ENCODE data around the gene JAG2.

Gene JAG2

GRCh38 chr14:105120056-105120455 lies 48.5 kb downstream of the JAG2 start:
- Histone ChIP-seq H3K4me2 (ENCODE audit: low read depth, low read length, poor library complexity, severe bottlenecking) (no peak overlapping the region), H3K36me3 (ENCODE audit: low read length) (no peaks in the 10 kb centered on the region), H3K27ac (ENCODE audit: low read depth, low read length) (no peak overlapping the region), H3K4me3 (ENCODE audit: insufficient read depth, low read length, poor library complexity, severe bottlenecking) (no peak overlapping the region), H3K79me2 (ENCODE audit: insufficient read depth, low read length) (no peaks in the 10 kb centered on the region), H3F3A (ENCODE audit: insufficient read depth) (no peaks in the 10 kb centered on the region), H3K9me2 (replicated peaks; ENCODE audit: insufficient read depth, low read length) (no peaks in the 10 kb centered on the region), H2AFZ (ENCODE audit: low read depth, low read length, severe bottlenecking) (no peak overlapping the region), H3K9me3 (ENCODE audit: insufficient read depth, low read length) (no peaks in the 10 kb centered on the region), H3K27me3 (ENCODE audit: low read length) (no peaks in the 10 kb centered on the region), H4K20me1 (ENCODE audit: low read depth, low read length) (no peaks in the 10 kb centered on the region), H3K9ac (ENCODE audit: low read length) (no peak overlapping the region)
- TF ChIP-seq CTCF (IDR thresholded peaks at IDR 0.05; ENCODE audit: insufficient read depth, low read length, poor library complexity, severe bottlenecking) (no peak), EZH2phosphoT487 (conservative IDR thresholded peaks at IDR 0.05; ENCODE audit: low read length) (no peak)

GRCh38 chr14:105119408-105120025 lies 49.1 kb downstream of the JAG2 start:
- H3K9me3 ChIP-seq (ENCODE audit: insufficient read depth, low read length), result no peaks in the 10 kb centered on the region
- H3K36me3 ChIP-seq (ENCODE audit: low read length), result no peaks in the 10 kb centered on the region
- no peak overlapping the region for H3K9ac ChIP-seq (ENCODE audit: low read length)
- H3K27ac ChIP-seq (ENCODE audit: low read depth, low read length), result no peak overlapping the region
- H3K79me2 ChIP-seq (ENCODE audit: insufficient read depth, low read length), result no peaks in the 10 kb centered on the region
- H3K4me3 ChIP-seq (ENCODE audit: insufficient read depth, low read length, poor library complexity, severe bottlenecking), result no peak overlapping the region
- no peaks in the 10 kb centered on the region for H3K27me3 ChIP-seq (ENCODE audit: low read length)
- H3K9me2 ChIP-seq (replicated peaks; ENCODE audit: insufficient read depth, low read length), result no peaks in the 10 kb centered on the region
- no peak overlapping the region for H2AFZ ChIP-seq (ENCODE audit: low read depth, low read length, severe bottlenecking)
- H3F3A ChIP-seq (ENCODE audit: insufficient read depth), result no peaks in the 10 kb centered on the region
- H3K4me2 ChIP-seq (ENCODE audit: low read depth, low read length, poor library complexity, severe bottlenecking), result no peak overlapping the region
- TF ChIP-seq CTCF (IDR thresholded peaks at IDR 0.05; ENCODE audit: insufficient read depth, low read length, poor library complexity, severe bottlenecking) (no peak), EZH2phosphoT487 (conservative IDR thresholded peaks at IDR 0.05; ENCODE audit: low read length) (no peak)
- H4K20me1 ChIP-seq (ENCODE audit: low read depth, low read length), result no peaks in the 10 kb centered on the region

GRCh38 chr14:105118646-105119407 lies 49.7 kb downstream of the JAG2 start:
- Histone ChIP-seq H2AFZ (ENCODE audit: low read depth, low read length, severe bottlenecking) (no peak overlapping the region), H3K79me2 (ENCODE audit: insufficient read depth, low read length) (no peaks in the 10 kb centered on the region), H3K9me2 (replicated peaks; ENCODE audit: insufficient read depth, low read length) (no peaks in the 10 kb centered on the region), H3K4me2 (ENCODE audit: low read depth, low read length, poor library complexity, severe bottlenecking) (no peak overlapping the region), H3F3A (ENCODE audit: insufficient read depth) (no peaks in the 10 kb centered on the region), H4K20me1 (ENCODE audit: low read depth, low read length) (no peaks in the 10 kb centered on the region), H3K36me3 (ENCODE audit: low read length) (no peaks in the 10 kb centered on the region), H3K27ac (ENCODE audit: low read depth, low read length) (no peak overlapping the region), H3K4me3 (ENCODE audit: insufficient read depth, low read length, poor library complexity, severe bottlenecking) (no peak overlapping the region), H3K27me3 (ENCODE audit: low read length) (no peaks in the 10 kb centered on the region), H3K9ac (ENCODE audit: low read length) (no peak overlapping the region), H3K9me3 (ENCODE audit: insufficient read depth, low read length) (no peaks in the 10 kb centered on the region)
- no peak for TF ChIP-seq EZH2phosphoT487 (conservative IDR thresholded peaks at IDR 0.05; ENCODE audit: low read length)
- TF ChIP-seq CTCF (IDR thresholded peaks at IDR 0.05; ENCODE audit: insufficient read depth, low read length, poor library complexity, severe bottlenecking), result no peak
